Measurements from ENCODE around the gene PKP2.

Gene PKP2

DNA sequence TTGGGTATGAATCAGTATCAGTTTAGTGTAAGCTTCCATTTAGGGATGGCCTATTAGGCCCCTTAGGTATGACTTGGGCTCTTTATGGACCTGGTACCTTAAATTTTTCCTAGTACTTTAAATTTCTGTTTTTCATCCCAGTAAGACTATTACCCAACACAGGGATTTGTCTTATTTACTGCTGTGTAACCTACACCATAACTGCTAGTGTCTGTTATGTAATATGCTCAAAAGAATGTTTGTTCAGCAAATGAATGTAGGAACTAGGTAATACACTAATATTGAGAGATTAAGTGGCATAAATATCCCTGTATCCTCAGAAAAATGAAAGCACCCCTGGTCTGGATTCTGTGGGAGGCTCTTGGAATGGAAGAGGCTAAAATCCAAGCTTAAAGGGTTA is 77.2 kb downstream of the PKP2 start:
- DNase-seq (ENCODE audit: low read depth in 2 of 2, low spot score in 1 of 2) = no peak

- no peak for DNase-seq (ENCODE audit: low read depth in 2 of 2, low spot score in 1 of 2)
These were observed 84.7 kb downstream of the PKP2 start for GRCh38 chr12:32811686-32812392.

GRCh38 chr12:32809846-32810245 is 86.7 kb downstream of the PKP2 start:
- no peak for DNase-seq (ENCODE audit: low read depth in 2 of 2, low spot score in 1 of 2)

DNA sequence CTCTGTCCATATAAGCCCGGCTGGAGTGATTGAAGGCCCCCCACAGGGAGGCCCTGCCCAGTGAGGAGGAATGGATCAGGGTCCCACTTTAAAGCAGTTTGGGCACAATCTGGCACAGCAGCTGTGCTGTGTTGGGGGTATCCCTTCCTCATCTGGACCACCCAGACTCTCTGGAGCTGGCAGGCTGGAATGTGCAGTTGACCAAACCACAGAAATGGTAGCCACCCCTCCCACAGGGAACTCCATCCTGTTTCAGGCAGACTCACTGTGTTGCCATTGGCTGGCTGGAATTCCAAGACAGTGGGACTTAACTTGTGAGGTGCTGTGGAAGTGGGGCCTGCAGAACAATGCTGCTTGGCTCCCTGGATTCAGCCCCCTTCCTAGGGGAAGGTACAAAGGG is 87.4 kb downstream of the PKP2 start:
- no peak for DNase-seq (ENCODE audit: low read depth in 2 of 2, low spot score in 1 of 2)

- no peak for DNase-seq (ENCODE audit: low read depth in 2 of 2, low spot score in 1 of 2)
These were observed 92.3 kb downstream of the PKP2 start for GRCh38 chr12:32804301-32804700.

DNA sequence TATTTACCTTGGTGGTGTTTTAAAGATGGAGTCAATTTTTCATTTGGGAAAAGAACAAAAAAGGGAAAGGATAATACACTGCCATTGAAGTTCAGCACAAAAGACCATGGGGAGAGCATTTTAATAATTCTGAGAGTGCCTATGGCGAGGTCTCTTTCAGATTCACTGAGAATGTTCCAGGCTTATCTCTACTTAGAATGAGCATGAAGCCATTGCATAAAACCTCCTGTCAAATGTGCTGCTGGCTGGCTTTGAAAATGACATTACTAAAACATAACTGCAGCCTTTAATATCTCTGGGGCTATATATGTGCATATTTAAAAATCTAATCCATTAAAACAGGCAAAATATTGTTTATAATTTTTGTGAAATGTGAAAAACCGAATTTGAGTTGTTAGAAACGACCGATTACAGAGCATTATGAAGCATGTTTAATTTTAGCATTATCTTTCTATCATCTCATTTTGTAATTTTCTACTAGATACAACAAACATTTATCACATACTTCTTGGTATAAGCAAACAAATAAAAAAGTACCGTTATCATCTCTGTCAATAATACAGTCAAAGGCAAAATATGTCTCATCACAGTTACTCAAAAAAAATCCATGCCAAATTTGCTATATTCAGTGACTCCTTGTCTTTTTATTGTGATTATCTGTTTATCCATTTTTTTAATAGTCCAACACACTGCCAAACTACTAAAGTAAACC is 95.2 kb downstream of the PKP2 start:
- DNase-seq (ENCODE audit: low read depth in 2 of 2, low spot score in 1 of 2) = no peak

DNA sequence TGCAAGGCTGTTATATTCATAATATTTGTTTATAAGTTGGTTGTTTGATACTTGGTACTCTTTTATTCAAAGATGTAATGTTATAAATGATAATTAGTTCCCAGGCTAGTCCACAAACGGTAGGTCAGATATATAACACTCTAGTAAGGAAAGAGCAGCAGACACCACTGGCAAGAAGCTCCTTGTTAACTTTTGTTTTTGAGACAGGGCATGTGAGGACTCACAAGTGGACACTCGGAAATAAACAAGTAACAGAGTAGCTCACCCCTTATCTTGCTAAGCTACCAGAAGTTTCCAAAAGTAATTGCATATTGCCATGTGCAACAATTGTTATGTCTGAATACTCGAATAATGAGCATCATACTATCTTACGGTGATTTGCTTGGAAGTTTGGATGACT is 102.3 kb downstream of the PKP2 start:
- no peak for DNase-seq (ENCODE audit: low read depth in 2 of 2, low spot score in 1 of 2)

DNA sequence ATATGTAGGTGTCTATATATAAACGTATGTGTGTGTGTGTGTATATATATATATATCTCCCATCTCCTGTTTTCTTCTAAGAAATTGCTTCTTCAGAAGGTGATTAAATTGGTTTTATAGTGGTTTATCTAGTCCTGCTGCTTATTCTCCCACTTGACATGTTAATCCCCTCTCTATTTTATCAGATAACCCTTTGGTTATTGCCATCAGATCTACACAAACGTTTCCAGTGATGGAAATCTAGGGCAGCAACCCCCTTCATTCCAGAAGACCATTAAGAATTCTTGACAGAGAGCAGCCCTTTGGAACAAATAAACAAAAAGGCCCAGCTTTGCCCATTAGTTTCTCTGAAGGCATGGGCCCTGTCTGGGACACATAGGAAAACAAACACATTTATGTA is 106.7 kb downstream of the PKP2 start:
- no peak for DNase-seq (ENCODE audit: low read depth in 2 of 2, low spot score in 1 of 2)

- no peak for DNase-seq (ENCODE audit: low read depth in 2 of 2, low spot score in 1 of 2)
These were observed 107.1 kb downstream of the PKP2 start for GRCh38 chr12:32789446-32789845.

DNA sequence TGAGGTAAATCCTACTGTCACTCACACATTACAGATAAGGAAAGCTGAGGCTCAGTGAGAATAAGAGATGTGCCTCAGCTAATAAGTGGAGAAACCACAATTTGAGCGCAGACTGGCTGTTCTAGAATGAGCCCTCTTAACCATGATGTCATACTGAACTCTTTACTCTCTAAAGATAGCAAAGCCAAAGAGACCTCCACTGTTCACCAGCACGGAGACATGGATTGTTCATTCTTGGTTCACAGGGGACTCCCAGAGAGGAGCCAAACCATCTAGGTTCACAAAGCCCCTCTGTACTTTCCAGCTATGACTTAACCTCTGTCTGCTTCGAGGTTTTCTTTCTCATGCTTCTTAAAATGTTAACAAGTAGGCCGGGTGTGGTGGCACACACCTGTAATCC is 108.2 kb downstream of the PKP2 start:
- DNase-seq (ENCODE audit: low read depth in 2 of 2, low spot score in 1 of 2) = no peak

DNA sequence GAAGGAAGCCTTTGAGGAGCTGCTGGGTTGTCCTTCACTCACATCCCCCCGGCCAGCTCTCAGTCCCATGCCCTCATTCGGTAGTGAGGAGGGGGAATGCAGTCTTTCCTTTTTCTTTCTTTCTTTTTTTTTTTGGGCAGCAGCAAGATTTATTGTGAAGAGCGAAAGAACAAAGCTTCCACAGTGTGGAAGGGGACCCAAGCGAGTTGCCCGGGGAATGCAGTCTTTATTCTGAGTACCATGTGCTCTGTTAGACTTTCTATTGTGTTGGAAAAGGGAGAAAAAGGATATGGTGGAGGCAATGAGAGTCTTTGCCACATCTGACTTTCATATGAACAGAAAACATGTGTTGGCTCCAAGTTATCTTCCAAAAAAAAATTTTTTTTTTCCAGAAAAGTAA is 111.0 kb downstream of the PKP2 start:
- DNase-seq (ENCODE audit: low read depth in 2 of 2, low spot score in 1 of 2) = no peak

- no peak for DNase-seq (ENCODE audit: low read depth in 2 of 2, low spot score in 1 of 2)
These were observed 113.5 kb downstream of the PKP2 start for GRCh38 chr12:32783029-32783428.

- no peak for DNase-seq (ENCODE audit: low read depth in 2 of 2, low spot score in 1 of 2)
These were observed 116.5 kb downstream of the PKP2 start for GRCh38 chr12:32780071-32780470.

- no peak for DNase-seq (ENCODE audit: low read depth in 2 of 2, low spot score in 1 of 2)
These were observed 118.8 kb downstream of the PKP2 start for GRCh38 chr12:32777691-32778175.

- no peak for DNase-seq (ENCODE audit: low read depth in 2 of 2, low spot score in 1 of 2)
These were observed 119.4 kb downstream of the PKP2 start for GRCh38 chr12:32777159-32777558.

DNA sequence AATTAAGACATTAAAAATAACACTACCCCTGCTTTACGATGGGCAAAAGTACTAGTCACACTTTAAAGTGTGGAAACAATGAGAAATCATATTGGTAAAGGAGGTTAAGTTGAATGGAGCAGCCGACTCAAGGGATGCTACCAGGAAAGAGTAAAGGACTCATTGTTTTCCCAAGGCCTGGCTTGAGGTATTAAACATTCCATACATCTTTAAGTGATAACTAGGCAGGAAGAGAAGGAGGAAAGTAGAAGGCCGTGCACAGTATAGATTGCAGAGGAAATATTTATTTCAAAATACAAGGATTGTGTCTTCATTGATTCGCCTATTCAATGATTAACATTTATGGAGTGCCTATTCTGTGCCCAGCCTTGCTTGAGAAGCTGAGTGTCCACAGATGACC is 120.3 kb downstream of the PKP2 start:
- DNase-seq (ENCODE audit: low read depth in 2 of 2, low spot score in 1 of 2) = no peak

DNA sequence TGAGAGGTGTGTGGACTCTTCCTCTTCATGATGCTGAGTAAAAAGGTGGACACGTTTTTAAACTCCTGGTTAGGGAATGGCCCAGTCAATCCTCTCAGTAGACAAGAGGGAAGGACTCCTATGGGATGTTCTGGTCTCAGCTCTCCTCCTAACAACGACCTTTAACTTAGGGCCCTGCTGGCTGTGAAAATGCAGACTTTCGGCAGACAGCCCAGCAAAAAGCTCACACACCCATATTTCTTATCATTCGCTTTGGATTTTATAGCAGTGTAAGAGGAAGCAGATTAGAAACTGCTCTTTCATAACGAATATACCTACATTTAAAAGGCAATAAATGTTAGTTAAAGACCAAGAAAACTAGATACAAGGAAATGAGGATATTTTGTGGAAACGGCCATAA is 122.9 kb downstream of the PKP2 start:
- no peak for DNase-seq (ENCODE audit: low read depth in 2 of 2, low spot score in 1 of 2)

- no peak for DNase-seq (ENCODE audit: low read depth in 2 of 2, low spot score in 1 of 2)
These were observed 126.4 kb downstream of the PKP2 start for GRCh38 chr12:32770141-32770540.

- DNase-seq (ENCODE audit: low read depth in 2 of 2, low spot score in 1 of 2) = no peak
These were observed 128.1 kb downstream of the PKP2 start for GRCh38 chr12:32768518-32768917.

- no peak for DNase-seq (ENCODE audit: low read depth in 2 of 2, low spot score in 1 of 2)
These were observed 130.7 kb downstream of the PKP2 start for GRCh38 chr12:32765906-32766305.

- no peak for DNase-seq (ENCODE audit: low read depth in 2 of 2, low spot score in 1 of 2)
These were observed 134.9 kb downstream of the PKP2 start for GRCh38 chr12:32761716-32762115.

DNA sequence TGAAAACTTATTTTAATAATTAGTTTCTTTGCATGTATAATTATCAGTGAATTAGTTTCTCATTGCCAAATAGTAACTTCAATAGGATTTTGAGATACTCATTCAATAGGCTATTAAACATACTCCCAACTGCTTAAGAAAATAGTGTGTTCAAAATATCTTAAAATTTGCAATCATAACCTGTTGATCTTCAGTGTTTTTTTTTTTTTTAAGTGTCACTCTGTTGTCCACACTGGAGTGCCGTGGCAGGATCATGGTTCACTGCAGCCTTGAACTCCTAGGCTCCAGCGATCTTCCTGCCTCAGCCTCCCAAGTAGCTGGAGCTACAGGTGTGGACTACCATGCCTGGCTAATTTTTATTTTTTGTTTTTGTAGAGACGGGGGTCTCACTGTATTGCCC is 139.4 kb downstream of the PKP2 start:
- DNase-seq (ENCODE audit: low read depth in 2 of 2, low spot score in 1 of 2) = no peak

Data from stimulated activated CD8-positive, alpha-beta memory T cell treated with anti-CD3 and anti-CD28 coated beads, Interleukin-4, amount 100 ng/mL, for 4 hours (primary cell).